Transverse colon (tissue), 4 donors: ENCODE measurements around the gene MAP3K3. TPM values are rescaled to one million over a fixed set of nuclear protein-coding genes. Genes with fewer than 3 reads are reported as not detected.

ENCODE experiments used
- DNase-seq: peaks from one replicate; pipeline ENCODE4 v3.0.0-alpha.2; 2019
- H3K27ac ChIP-seq, 4 donors: fragments of 200-600 bp; sonication (generic); 2 replicates each; pipeline ENCODE4 v1.5.1; 2016 to 2018; ENCODE audit warnings: inconsistent platforms in 4 of 4
- H3K27me3 ChIP-seq: fragments of 200-600 bp; sonication (generic); 2 replicates; pipeline ENCODE4 v1.5.1; 2017; ENCODE audit warnings: inconsistent platforms
- H3K36me3 ChIP-seq, 4 donors: fragments of 200-600 bp; sonication (generic); 2 replicates each; pipeline ENCODE4 v1.5.1; 2017 to 2019; ENCODE audit warnings: inconsistent platforms in 4 of 4
- H3K4me1 ChIP-seq, 4 donors: fragments of 200-600 bp; sonication (generic); 2 replicates each; pipeline ENCODE4 v1.5.1; 2017 to 2020; ENCODE audit warnings: inconsistent platforms in 4 of 4
- H3K4me3 ChIP-seq, 4 donors: fragments of 200-600 bp; sonication (generic); 1 replicate in 1 of 4; 2 replicates in 3 of 4; pipeline versions ENCODE4 v1.5.1 to v1.6.1; 2017 to 2019; ENCODE audit warnings: inconsistent platforms in 4 of 4
- H3K9me3 ChIP-seq, 2 donors: fragments of 200-600 bp; sonication (generic); 2 replicates each; pipeline ENCODE4 v1.5.1; 2017 to 2019; ENCODE audit warnings: inconsistent platforms in 2 of 2
- CTCF ChIP-seq, 5 experiments: fragments of 200-600 bp in 3 of 5; fragments of 450-650 bp in 2 of 5; sonication (generic) in 3 of 5; IDR thresholded peaks; 1 replicate in 2 of 5; 2 replicates in 3 of 5; pipeline ENCODE4 v1.5.1; 2016 to 2017; ENCODE audit warnings: antibody characterized with exemption in 5 of 5, inconsistent platforms in 3 of 5, mild to moderate bottlenecking in 2 of 5, moderate library complexity in 1 of 5
- EP300 ChIP-seq: sonication (generic); formaldehyde crosslinking; IDR thresholded peaks from one replicate; pipeline ENCODE4 v1.6.1; 2017; ENCODE audit warnings: antibody characterized with exemption, low read depth
- POLR2A ChIP-seq: fragments of 450-650 bp; IDR thresholded peaks from one replicate; pipeline ENCODE4 v1.6.1; 2016; ENCODE audit warnings: antibody characterized with exemption, mild to moderate bottlenecking, moderate library complexity
- POLR2AphosphoS5 ChIP-seq, 3 donors: sonication (generic); formaldehyde crosslinking; IDR thresholded peaks; one replicate each; pipeline ENCODE4 v1.6.1; 2016; ENCODE audit warnings: antibody characterized with exemption in 3 of 3
- WGBS, 2 donors: methylation state at CpG; one replicate each; pipeline ENCODE4 v1.1.5; 2018; ENCODE audit warnings: low coverage in 1 of 2; 5-methylcytosine and 5-hydroxymethylcytosine counted together
- in situ Hi-C, 4 donors: fragments of 200-750 bp; cut with MboI; loops; one replicate each; pipeline versions ENCODE4 v1.15.0 to v1.15.1; 2017; ENCODE audit warnings: low sequenced_read_pairs in 3 of 4, low pct_ligation_motif_present in 1 of 4, low pct_unique_long_range_greater_than_20kb in 1 of 4
- intact Hi-C: fragments of 100-400 bp; cut with DNase I; formaldehyde crosslinking; loops from one replicate; pipeline ENCODE4 v1.15.1; 2023; ENCODE audit warnings: low total_unique reads
- total RNA-seq, 4 donors: library from RNA; depleted of rRNA; stranded (reverse); fragments of >200 nt; gene quantifications; one replicate each; pipeline ENCODE4 v1.1.0, GENCODE V29; 2016

The MAP3K3 gene
- total RNA-seq, 4 donors from 2014 or later = 15.7 to 32.1 (median 24.7) TPM

GRCh38 chr17:63635290-63635689 is 13.1 kb downstream of the MAP3K3 start:
- no peaks in the 10 kb centered on the region for H3K27me3 ChIP-seq
- 81 to 83% methylated on average over 2 of the region's 2 CpGs for WGBS, 2 donors
- TF ChIP-seq POLR2A (no peak), POLR2AphosphoS5 (IDR thresholded peaks at IDR 0.05) (no peak), CTCF (IDR thresholded peaks at IDR 0.05) (no peak), EP300 (no peak)
- DNase-seq = no peak
- intact Hi-C loops (no loop called here), in situ Hi-C loops (no loop called here)
- H3K36me3 ChIP-seq = peaks cover 0 to 9% (median 3%) of the 10 kb centered on the region in 4 donors
- H3K4me3 ChIP-seq = no peak overlapping the region
- H3K27ac ChIP-seq = peak overlapping the region in 3 of 4 donors; percentile 1 to 28 (median 27)
- peaks cover 0 to 39% (median 8%) of the 10 kb centered on the region in 4 donors for H3K4me1 ChIP-seq
- H3K9me3 ChIP-seq = no peaks in the 10 kb centered on the region

GRCh38 chr17:63635787-63636186 is 13.6 kb downstream of the MAP3K3 start:
- Histone ChIP-seq H3K36me3 (peaks cover 0 to 9% (median 3%) of the 10 kb centered on the region in 4 donors), H3K4me1 (peaks cover 0 to 34% (median 8%) of the 10 kb centered on the region in 4 donors), H3K27ac (peak overlapping the region in 3 of 4 donors; percentile 1 to 28 (median 27)), H3K9me3 (no peaks in the 10 kb centered on the region), H3K27me3 (no peaks in the 10 kb centered on the region), H3K4me3 (no peak overlapping the region)
- in situ Hi-C loops (no loop called here), intact Hi-C loops (no loop called here)
- no peak for DNase-seq
- WGBS, 2 donors = 82 to 86% methylated on average over 2 of the region's 2 CpGs
- TF ChIP-seq CTCF (IDR thresholded peaks at IDR 0.05) (no peak), POLR2AphosphoS5 (IDR thresholded peaks at IDR 0.05) (no peak), POLR2A (no peak), EP300 (no peak)

- H3K36me3 ChIP-seq = peaks cover 0 to 14% (median 2%) of the 10 kb centered on the region in 4 donors
- H3K27ac ChIP-seq = no peak overlapping the region
- no peak for TF ChIP-seq POLR2A
- peaks cover 0 to 16% (median 3%) of the 10 kb centered on the region in 4 donors for H3K4me1 ChIP-seq
- in situ Hi-C loops = no loop called here
- H3K4me3 ChIP-seq = no peak overlapping the region
- 0 to 28% methylated on average over 1 of the region's 1 CpG for WGBS, 2 donors
- no peaks in the 10 kb centered on the region for H3K27me3 ChIP-seq
- no peaks in the 10 kb centered on the region for H3K9me3 ChIP-seq
- intact Hi-C loops = no loop called here
- DNase-seq = no peak
Observed at GRCh38 chr17:63639125-63639524, 16.9 kb downstream of the MAP3K3 start.

GRCh38 chr17:63640038-63640437 is 17.8 kb downstream of the MAP3K3 start:
- WGBS, 2 donors = 94 to 97% methylated on average over 3 to 4 of the region's 4 CpGs
- peaks cover 0 to 7% (median 3%) of the 10 kb centered on the region in 4 donors for H3K4me1 ChIP-seq
- intact Hi-C loops = no loop called here

More at GRCh38 chr17:63640038-63640437, 17.8 kb downstream of the MAP3K3 start:
- DNase-seq = no peak
- no peaks in the 10 kb centered on the region for H3K9me3 ChIP-seq
- TF ChIP-seq CTCF (IDR thresholded peaks at IDR 0.05) (no peak), EP300 (no peak), POLR2AphosphoS5 (IDR thresholded peaks at IDR 0.05) (no peak), POLR2A (no peak)
- no peak overlapping the region for H3K27ac ChIP-seq
- peaks cover 0 to 10% (median 0%) of the 10 kb centered on the region in 4 donors for H3K36me3 ChIP-seq
- no peaks in the 10 kb centered on the region for H3K27me3 ChIP-seq
- H3K4me3 ChIP-seq = no peak overlapping the region
- in situ Hi-C loops = no loop called here
